AG09319 (cell line): ENCODE measurements around the gene ECT2.

Source experiments
- DNase-seq: peaks from one replicate; pipeline ENCODE4 v3.0.0-alpha.2; 2010; ENCODE audit warnings: low read depth; ENCODE audit errors: extremely low read depth
- CTCF ChIP-seq: IDR thresholded peaks from 2 replicates; pipeline ENCODE4 v1.5.1; 2011; ENCODE audit warnings: low read depth, mild to moderate bottlenecking, inconsistent platforms, low read length, moderate library complexity

Gene ECT2

GRCh38 chr3:172846706-172847105 lies 96.2 kb downstream of the ECT2 start:
- TF ChIP-seq CTCF = no peak
- DNase-seq = no peak

GRCh38 chr3:172847292-172847691 lies 96.8 kb downstream of the ECT2 start:
- DNase-seq = no peak
- TF ChIP-seq CTCF = no peak

- TF ChIP-seq CTCF = no peak
- no peak for DNase-seq
These were observed 98.4 kb downstream of the ECT2 start for GRCh38 chr3:172848910-172849309.

GRCh38 chr3:172853005-172853404 lies 102.5 kb downstream of the ECT2 start:
- TF ChIP-seq CTCF = no peak
- no peak for DNase-seq

GRCh38 chr3:172853921-172854666 lies 103.6 kb downstream of the ECT2 start:
- no peak for TF ChIP-seq CTCF
- no peak for DNase-seq

GRCh38 chr3:172855037-172855436 lies 104.5 kb downstream of the ECT2 start:
- no peak for TF ChIP-seq CTCF
- DNase-seq = no peak

GRCh38 chr3:172856795-172857742 lies 106.5 kb downstream of the ECT2 start:
- DNase-seq = no peak
- no peak for TF ChIP-seq CTCF
